HL-60/S4 (cell line): ENCODE measurements around the gene MLLT3.
"Not testable (repeated sequence)": the region's sequence is repeated elsewhere in the genome, so short reads cannot be mapped to it uniquely, and the experiment has no call there.

Experiments
- in situ Hi-C: fragments of 300-500 bp; cut with MboI; formaldehyde crosslinking; loops from 2 replicates; pipeline ENCODE4 v1.14.3; 2022; ENCODE audit warnings: low sequenced_read_pairs

MLLT3 gene

DNA sequence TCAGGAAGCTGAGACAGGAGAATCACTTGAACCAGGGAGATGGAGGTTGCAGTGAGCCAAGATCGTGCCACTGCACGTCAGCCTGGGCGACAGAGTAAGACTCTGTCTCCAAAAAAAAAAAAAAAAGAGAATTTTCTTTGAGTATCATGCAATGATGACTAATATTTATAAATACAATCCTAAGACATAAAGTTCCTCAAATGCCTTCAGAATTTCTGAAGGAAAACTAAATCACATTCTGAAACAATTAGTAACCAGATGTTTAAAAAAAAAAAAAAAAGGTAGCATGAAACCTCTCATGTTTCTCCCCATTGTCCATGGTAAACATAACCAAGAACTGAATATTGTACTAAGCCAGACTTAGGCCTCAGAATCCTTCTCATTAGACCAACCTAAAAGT, 23.1 kb downstream of the MLLT3 start:
- in situ Hi-C loops: no loop called here

DNA sequence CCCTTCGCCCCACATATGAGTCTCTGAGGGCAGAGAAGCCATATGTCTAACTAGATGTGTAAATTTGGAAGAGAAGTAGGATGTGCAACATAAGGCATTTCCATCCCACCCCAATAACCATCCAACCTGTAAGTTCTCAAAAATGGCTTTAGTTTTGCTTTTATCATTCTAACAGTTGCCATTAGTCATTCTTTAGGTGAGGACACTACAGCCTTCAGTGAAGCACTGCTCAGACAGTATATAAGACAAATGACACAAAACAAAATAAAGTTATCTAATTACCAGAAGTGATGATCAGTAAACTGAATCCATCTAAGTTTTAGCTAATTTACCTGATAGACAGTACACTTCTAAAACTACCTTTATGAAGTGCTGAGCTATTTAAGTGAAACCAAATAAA, 23.9 kb downstream of the MLLT3 start:
- in situ Hi-C loops: no loop called here

DNA sequence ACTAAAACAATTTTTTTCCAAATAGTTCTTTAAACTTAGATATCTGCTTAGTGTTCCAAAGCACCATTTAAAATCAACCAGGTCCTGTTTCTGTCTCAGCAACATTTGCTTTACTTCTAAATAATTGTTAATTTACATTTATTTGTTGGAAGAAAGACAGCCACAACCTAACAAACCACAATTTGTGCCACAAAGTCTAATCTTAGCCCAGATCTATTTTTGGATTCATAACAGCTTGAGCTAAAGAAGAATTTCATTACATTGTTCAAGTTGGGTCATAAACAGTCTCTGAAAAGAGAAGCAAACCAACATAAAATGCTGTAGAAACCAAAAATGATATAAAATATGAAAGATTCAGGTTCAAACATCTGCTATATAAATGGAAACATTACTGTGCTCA, 24.4 kb downstream of the MLLT3 start:
- in situ Hi-C loops: no loop called here

DNA sequence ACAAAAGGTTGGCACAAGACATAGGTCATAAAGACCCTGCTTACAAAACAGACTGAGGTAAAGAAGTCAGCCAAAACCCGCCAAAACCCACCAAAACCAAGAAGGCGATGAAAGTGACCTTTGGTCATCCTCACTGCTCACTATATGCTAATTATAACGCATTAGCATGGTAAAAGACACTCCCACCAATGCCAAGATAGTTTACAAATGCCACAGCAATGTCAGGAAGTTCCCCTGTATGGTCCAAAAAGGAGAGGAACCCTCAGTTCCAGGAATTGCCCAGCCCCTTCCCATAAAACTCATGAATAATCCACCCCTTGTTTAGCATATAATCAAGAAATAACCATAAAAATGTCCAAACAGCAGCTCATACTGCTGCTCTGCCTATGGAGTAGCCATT, 27.7 kb downstream of the MLLT3 start:
- in situ Hi-C loops: no loop called here

DNA sequence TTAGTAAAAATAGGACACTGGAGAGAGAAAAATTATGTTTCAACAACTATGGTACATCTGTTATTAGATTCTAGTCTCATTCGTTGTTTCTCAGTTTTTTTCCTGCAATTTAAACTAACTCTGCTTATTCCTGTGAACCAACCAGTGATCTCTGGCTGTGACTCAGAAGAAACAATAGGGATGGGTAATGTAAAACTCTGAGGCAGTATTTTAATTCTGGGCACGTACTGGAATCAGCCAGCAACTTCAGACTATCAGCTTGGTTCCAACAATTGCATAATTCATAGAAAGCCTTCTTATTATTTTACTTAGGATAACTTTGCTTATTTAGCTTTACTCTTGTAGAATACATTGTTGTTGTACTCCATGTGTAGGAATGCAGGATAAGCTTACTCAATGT, 28.8 kb downstream of the MLLT3 start:
- in situ Hi-C loops: no loop called here

DNA sequence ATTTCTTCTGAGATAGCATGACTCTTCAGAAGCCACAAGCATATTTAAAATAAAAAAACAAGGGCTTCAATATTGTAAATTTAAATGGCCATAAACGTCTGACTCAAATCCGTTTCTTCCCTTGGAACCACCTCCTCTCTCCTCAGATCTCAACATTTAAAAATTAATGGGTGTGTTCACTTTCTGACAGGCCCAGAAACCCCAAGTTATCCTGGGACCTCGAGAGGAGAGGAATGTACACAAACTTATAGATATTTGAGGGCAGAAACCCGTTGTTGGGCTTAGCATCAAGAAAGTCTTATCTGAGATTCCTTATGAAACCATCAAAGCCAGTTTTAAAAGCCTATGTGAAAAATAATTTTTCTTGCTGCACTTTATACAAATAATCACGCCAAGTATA, 29.2 kb downstream of the MLLT3 start:
- in situ Hi-C loops: no loop called here

DNA sequence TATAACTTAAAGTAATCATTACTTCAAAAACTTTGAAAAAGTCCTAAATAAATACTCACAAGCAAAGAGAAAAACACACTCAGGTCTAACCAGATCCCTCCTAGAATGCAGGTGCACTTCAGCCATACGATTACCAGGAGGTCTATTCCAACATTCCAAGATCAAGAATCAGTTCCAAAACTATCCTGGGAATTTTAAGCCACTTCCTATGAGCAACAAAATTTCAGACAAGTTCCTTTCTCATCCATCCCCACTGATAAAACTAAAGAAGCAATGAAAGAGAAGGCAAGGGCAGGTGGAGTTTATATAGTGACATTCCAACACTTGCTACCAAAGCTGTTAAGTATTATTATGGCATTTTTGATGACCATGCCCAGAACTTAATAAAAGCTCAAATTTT, 29.6 kb downstream of the MLLT3 start:
- in situ Hi-C loops: no loop called here

DNA sequence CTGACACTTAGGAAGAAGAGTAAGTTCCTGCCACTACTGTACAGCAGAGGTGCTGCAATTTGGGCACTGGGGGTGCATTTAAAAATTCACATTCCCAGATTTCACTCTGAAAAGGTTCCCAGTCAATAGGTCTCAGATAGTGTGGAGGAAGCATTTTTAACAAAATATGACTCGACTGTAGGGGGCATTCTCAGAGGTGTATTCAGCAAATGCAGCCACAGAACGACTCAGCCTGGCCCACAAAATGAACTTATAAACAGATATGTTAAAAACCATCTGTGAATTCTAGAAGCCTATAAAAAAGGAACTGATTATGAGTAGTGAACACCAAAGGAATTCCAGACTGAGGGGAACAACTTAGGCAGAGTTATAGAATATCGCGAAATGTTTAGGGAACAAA, 31.1 kb downstream of the MLLT3 start:
- in situ Hi-C loops: no loop called here

DNA sequence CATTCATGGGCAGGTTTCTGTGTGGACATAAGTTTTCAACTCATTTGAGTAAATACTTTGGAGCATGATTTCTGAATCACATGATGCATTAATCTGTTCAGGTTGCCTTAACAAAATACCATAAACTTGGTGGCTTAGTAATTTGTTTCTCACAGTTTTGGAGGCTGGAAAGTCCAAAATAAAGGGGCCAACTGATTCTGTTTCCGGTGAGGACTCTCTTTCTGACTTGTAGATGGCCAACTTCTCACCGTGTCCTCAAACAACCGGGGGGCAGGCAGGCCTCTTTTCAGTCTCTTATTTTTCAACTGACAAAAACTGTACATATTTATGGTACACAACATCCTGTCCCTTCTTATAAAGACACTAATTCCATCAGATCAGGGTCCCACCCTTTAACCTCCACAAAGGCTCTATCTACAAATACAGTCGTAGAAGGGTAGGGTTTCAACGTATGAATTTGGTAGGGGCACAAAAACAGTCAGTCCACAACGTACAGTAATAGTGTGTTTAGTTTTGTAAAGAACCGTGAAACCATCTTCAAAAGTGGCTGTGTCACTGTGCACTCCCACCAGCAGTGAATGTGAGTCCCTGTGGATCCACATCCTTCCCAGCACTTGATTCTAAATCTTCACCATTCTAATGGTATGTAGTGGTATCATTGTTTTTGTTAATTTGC, 37.2 kb downstream of the MLLT3 start:
- in situ Hi-C loops: no loop called here

DNA sequence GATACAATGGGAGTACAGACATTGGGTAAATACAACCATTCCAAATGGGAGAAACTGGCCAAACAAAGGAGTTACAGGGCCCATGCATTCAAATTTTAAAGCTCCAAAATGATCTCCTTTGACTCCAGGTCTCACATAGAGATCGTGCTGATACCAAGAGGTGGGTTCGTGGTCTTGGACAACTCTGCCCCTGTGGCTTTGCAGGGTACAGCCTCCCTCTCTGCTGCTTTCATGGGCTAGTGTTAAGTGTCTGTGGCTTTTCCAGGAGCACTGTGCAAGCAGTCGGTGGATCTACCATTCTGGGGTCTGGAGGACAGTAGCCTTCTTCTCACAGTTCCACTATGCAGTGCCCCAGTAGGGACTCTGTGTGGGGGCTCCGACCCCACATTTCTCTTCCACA, 39.2 kb downstream of the MLLT3 start:
- in situ Hi-C loops: not testable (repeated sequence)

DNA sequence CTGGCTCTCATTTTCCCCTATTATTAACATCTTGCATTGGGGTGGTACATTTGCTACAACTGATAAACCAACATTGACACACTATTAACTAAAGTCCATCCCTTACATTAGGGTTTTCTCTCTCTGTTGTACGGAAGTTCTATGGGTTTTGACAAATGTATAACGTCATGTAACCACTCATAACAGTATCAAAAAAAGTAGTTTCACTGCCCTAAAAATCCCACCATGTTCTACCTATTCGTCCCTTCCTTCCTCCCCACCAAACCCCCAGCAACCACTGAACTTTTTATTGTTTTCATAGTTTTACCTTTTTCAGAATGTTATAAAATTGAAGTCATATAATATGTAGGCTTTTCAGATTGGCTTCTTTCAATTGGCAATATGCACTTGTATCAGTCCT, 40.1 kb downstream of the MLLT3 start:
- in situ Hi-C loops: no loop called here

DNA sequence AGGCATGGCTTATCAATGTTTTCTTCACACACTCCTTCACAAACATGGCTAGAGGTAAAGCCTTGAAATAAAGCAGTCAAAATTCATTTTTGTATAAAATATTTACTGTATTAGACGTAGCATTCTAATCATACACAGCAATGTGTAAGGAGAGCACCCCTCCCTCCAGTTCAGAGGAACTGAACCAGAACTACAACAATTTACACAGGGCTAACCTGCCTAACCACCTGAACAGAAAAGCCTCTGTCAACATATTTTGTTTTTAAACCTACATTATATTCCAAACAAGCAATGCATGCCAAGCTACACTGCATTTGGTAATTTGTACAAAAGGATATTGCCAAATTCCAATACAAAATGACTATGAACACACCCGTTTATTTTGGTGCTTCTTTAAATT, 41.6 kb downstream of the MLLT3 start:
- in situ Hi-C loops: no loop called here

DNA sequence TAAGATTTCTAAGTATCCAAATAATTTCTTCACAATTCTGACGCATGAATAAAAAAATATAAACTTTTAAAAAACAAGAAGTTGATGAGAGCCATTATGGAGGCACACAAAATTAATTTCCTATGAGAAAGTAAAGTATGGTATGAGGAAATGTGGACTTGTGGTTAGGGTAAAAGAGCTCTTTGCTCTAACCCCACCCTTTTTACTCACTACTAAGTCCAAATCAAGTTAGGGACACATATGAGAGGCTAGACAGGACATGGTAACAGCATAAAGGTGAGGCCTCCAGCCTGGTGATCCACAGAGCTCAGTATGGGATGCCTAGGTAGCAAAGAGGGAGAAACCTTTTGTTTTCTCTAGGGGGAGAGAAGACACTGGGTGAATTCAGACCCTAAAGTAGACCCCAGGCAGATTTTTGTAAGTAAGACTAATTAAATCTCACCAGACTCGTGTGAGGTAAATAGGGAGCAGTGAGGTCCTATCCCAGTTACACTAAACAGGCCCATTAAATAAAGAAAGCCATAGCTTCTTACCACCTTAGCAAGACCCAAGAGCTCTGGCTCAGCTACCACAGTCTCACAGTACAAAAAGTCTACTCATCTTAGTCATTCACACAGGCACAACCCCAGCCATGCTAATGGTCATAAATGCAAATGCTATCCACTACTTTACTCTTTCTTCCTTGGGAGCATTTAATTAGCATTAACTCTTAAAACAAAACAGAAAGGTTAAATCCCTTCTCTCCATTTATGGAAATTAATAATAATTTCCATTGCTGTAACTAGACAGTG, 42.6 kb downstream of the MLLT3 start:
- in situ Hi-C loops: no loop called here

DNA sequence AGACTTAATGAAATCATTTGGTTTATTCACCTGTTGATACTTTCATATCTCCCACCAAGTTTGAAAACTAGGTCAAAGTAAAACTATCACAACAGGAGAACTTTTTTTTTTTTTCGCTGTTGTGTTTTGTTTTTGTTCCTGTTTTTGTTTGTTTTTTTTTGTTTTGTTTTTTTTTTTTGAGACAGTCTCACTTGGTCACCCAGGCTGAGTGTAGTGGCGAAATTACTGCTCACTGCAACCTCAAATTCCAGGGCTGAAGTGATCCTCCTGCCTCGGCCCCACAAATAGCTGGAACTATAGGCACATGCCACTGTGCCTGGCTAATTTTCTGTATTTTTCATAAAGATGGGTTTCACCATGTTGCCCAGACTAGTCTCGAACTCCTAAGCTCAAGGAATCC, 49.3 kb downstream of the MLLT3 start:
- in situ Hi-C loops: no loop called here

DNA sequence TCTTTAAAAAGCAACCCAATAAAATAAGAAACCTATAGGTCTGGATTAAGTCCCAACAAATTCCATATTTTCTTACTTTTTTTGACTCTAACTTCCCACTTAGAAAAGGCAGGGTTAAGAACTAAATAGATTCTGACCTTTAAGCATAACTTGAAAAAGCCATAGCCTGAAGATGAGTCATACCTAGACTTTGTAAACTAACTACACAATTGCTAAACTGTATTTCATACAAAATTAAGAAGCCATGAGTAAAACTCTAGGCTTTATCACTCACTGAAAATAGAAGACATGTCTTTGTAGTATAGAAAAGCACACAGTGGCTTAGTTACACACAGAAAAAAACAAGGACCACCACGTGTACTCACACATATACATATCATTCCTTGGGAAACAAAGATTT, 51.5 kb downstream of the MLLT3 start:
- in situ Hi-C loops: no loop called here

DNA sequence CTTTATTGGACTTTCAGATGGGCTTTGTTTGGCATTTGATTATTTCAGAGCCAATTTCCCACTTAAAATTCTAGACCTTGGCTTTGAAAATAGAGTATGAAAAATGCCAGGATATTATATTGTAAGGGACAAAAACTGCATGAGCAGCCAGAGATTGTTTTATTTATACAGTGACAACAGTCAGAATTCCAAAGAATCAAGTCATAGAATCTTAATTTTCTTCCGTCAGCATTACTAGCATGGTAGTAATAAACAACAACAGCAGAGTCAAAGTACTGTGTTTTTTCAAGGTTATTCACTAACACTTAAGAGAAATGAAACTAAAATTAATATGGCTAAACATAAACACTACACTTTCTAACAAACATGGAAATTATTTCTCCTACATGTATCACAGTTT, 52.2 kb downstream of the MLLT3 start:
- in situ Hi-C loops: no loop called here

DNA sequence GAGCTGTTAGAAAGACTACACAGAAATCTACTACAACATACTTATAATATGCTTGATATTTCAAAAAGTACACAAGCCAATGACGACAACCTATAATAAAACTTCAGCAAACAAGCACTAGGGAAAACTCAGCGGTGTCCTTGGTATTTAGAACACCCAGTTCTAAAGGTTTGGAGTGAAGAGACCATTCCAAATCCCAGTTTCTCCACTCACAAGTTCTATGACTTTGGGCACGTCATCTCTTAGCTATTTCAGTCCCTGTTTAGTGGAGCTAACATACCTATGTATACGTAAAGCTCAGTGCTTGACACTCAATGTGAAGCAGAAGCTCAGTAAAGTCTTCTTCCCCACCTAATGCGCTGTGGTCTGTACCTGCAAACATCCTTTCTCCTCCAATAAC, 52.8 kb downstream of the MLLT3 start:
- in situ Hi-C loops: no loop called here

DNA sequence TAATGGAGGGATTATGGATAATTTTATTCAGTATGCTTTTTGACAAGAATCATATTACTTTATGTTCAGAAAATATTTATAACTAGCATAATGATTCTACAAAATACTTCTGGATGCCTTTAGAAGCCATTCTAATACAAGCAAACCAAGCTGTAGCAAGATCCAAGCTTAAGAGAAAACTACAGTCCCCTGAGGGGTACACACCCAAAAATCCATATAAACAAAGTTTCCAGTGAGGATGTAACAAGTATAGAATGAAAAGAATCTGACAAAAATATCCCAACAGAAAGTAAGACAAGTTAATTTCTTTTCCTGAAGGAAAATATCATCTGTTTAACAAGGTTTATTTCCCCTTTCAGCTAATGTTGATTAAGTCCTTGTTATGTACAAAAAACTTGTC, 53.9 kb downstream of the MLLT3 start:
- in situ Hi-C loops: no loop called here

DNA sequence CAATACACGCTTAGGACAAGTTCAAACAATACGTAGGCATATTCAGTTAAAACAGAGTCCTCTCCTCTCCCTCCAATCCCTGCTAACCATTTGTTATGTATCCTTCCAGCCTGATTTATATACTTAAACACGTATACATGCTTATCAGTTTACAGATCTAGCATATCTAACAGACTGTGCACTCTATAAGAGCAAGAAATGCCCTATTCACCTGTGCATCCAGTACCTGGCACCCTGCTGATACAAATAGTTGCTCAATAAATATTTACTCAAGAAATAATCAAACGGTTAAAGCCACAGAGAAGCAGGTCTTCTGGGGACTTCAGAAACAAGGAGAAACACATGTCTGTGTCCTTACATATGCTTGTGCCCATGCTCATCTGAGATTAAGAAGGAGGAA, 55.9 kb downstream of the MLLT3 start:
- in situ Hi-C loops: no loop called here

DNA sequence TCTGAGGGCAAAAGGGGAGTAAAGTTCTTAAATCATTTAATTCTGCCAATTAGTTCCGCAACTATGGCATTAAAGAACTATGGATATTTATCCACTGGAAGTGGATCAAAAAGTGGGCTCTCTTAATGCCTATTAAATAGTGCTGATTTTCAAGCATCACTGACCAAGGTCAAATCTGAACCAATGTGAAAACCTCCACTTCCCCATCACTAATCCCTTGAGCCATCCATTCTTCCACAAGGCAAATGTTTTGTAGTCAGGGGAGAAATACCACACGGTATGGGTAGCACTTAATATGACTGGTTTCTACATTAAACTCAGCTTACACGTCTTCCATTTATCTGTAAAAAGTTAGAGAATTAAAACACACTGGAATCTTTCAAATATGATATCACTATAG, 57.6 kb downstream of the MLLT3 start:
- in situ Hi-C loops: no loop called here

DNA sequence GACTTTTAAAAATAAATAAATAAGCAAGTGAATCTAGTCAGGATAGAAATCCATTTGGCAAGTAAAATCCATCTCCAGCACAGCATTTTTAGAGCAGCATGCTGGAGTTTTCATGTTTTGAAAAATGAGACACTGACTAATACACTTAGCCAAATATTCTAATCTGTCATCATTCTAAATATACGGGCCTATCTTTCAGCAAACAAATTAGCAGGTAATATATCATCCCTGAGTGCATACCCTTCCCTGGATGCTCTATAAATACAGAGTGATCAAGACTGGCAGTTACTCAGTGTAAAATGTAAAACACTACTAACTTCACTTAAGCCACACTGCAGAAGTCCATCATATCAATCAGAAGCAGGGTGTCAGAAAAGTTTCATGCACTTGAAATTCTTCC, 58.4 kb downstream of the MLLT3 start:
- in situ Hi-C loops: no loop called here

DNA sequence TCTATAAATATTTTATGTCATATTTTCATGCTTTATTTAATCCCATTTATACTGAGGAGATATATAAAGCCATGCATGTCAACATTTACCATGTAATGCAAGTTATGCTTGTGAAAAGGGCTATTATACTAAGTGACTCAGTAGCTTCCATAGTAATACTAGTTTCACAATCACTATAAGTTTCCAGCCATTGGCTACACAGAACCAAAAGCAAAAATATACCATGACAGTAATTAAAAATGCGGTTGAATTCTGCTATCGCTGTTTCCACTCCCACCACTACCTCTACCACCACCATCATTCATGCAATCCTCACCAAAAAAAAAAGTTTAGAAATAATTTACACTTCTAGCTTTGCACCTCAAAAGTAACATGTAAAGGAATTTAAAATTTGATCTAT, 60.2 kb downstream of the MLLT3 start:
- in situ Hi-C loops: no loop called here

DNA sequence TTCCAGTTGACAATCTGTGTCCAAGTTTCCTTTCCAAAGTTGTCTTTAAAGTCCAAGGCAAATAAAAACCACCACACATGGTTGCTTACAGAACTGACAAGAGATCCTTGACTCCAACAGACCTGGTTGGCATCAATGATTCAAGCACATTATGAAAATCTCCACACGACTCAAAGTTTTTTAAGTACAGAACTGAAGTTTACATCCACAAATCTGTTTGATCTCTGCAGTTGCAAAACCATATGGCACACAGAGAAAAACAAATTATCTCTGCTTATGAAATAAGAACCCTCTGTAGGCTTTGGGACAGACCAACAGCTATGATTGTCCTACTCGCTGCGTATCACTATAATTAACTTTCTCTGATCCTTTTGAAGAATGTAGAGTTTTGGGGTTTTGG, 60.8 kb downstream of the MLLT3 start:
- in situ Hi-C loops: no loop called here
